ENCODE measurements around the gene MRPS27.

The MRPS27 gene

GRCh38 chr5:72319976-72320752 lies at the start of gene MRPS27, which contains the start of gene PTCD2:
TSS of gene MRPS27 (minus strand) at chr5:72320240. CDS start at chr5:72320221, 19 bp downstream.
TSS of gene PTCD2 (plus strand) at chr5:72320373. CDS start at chr5:72320383, 10 bp downstream.
- H3K4me3 Mint-ChIP-seq, result peak within 1 kb of the TSS; percentile 98
- peak; percentile 99 for ATAC-seq (ENCODE audit: low read depth)
- H3K27ac Mint-ChIP-seq, result peak within 1 kb of the TSS; percentile 95
- H3K9me3 Mint-ChIP-seq, result no peaks in the 10 kb centered on the region
- H3K27me3 Mint-ChIP-seq, result no peaks in the 10 kb centered on the region
- H3K36me3 Mint-ChIP-seq, result peaks cover 9% of the 10 kb centered on the region
- peaks cover 15% of the 10 kb centered on the region for H3K4me1 Mint-ChIP-seq
- DNase-seq (ENCODE audit: low spot score in 2 of 2), result peak; percentile 82 to 92

- Mint-ChIP-seq H3K27me3 (no peaks in the 10 kb centered on the region), H3K36me3 (peaks cover 4% of the 10 kb centered on the region), H3K4me1 (peaks cover 6% of the 10 kb centered on the region), H3K27ac (no peak overlapping the region), H3K9me3 (no peaks in the 10 kb centered on the region), H3K4me3 (no peak overlapping the region)
- DNase-seq (ENCODE audit: low spot score in 2 of 2) (no peak), ATAC-seq (ENCODE audit: low read depth) (no peak)
These were observed 49.7 kb upstream of the MRPS27 start for GRCh38 chr5:72369711-72370110.

GRCh38 chr5:72369301-72369700 lies 49.3 kb upstream of the MRPS27 start:
- no peak for ATAC-seq (ENCODE audit: low read depth)
- H3K27ac Mint-ChIP-seq, result no peak overlapping the region
- peaks cover 6% of the 10 kb centered on the region for H3K4me1 Mint-ChIP-seq
- no peak overlapping the region for H3K4me3 Mint-ChIP-seq
- peaks cover 4% of the 10 kb centered on the region for H3K36me3 Mint-ChIP-seq
- DNase-seq (ENCODE audit: low spot score in 2 of 2), result no peak
- H3K27me3 Mint-ChIP-seq, result no peaks in the 10 kb centered on the region
- no peaks in the 10 kb centered on the region for H3K9me3 Mint-ChIP-seq

GRCh38 chr5:72368271-72368670 lies 48.2 kb upstream of the MRPS27 start:
- Mint-ChIP-seq H3K9me3 (no peaks in the 10 kb centered on the region), H3K4me1 (peaks cover 6% of the 10 kb centered on the region), H3K27me3 (no peaks in the 10 kb centered on the region), H3K27ac (no peak overlapping the region), H3K36me3 (peaks cover 4% of the 10 kb centered on the region), H3K4me3 (no peak overlapping the region)
- ATAC-seq (ENCODE audit: low read depth), result no peak
- no peak for DNase-seq (ENCODE audit: low spot score in 2 of 2)

- peaks cover 2% of the 10 kb centered on the region for H3K9me3 Mint-ChIP-seq
- H3K36me3 Mint-ChIP-seq, result peaks cover 15% of the 10 kb centered on the region
- H3K4me1 Mint-ChIP-seq, result peaks cover 2% of the 10 kb centered on the region
- no peak overlapping the region for H3K27ac Mint-ChIP-seq
- DNase-seq (ENCODE audit: low spot score in 2 of 2) (peak; percentile 26 to 37), ATAC-seq (ENCODE audit: low read depth) (peak; percentile 88)
- no peak overlapping the region for H3K4me3 Mint-ChIP-seq
- no peaks in the 10 kb centered on the region for H3K27me3 Mint-ChIP-seq
These were observed 46.4 kb upstream of the MRPS27 start for GRCh38 chr5:72366324-72366976.

- DNase-seq (ENCODE audit: low spot score in 2 of 2), result no peak
- no peak for ATAC-seq (ENCODE audit: low read depth)
- Mint-ChIP-seq H3K27ac (no peak overlapping the region), H3K4me1 (peaks cover 2% of the 10 kb centered on the region), H3K27me3 (no peaks in the 10 kb centered on the region), H3K4me3 (no peak overlapping the region), H3K9me3 (peaks cover 2% of the 10 kb centered on the region), H3K36me3 (peaks cover 21% of the 10 kb centered on the region)
These were observed 44.9 kb upstream of the MRPS27 start for GRCh38 chr5:72364951-72365350.

- H3K9me3 Mint-ChIP-seq, result peaks cover 2% of the 10 kb centered on the region
- no peak for DNase-seq (ENCODE audit: low spot score in 2 of 2)
These were observed 44.1 kb upstream of the MRPS27 start for GRCh38 chr5:72364171-72364570.

GRCh38 chr5:72363166-72363802 lies 43.2 kb upstream of the MRPS27 start:
- Mint-ChIP-seq H3K27me3 (no peaks in the 10 kb centered on the region), H3K4me3 (no peak overlapping the region), H3K9me3 (peaks cover 2% of the 10 kb centered on the region), H3K4me1 (no peaks in the 10 kb centered on the region), H3K36me3 (peaks cover 33% of the 10 kb centered on the region), H3K27ac (no peak overlapping the region)
- DNase-seq (ENCODE audit: low spot score in 2 of 2) (no peak), ATAC-seq (ENCODE audit: low read depth) (no peak)

More at GRCh38 chr5:72364171-72364570, 44.1 kb upstream of the MRPS27 start:
- no peaks in the 10 kb centered on the region for H3K4me1 Mint-ChIP-seq
- H3K27ac Mint-ChIP-seq, result no peak overlapping the region
- H3K4me3 Mint-ChIP-seq, result no peak overlapping the region
- peaks cover 28% of the 10 kb centered on the region for H3K36me3 Mint-ChIP-seq
- no peaks in the 10 kb centered on the region for H3K27me3 Mint-ChIP-seq
- ATAC-seq (ENCODE audit: low read depth), result no peak

GRCh38 chr5:72359886-72360285 lies 39.8 kb upstream of the MRPS27 start:
- H3K27me3 Mint-ChIP-seq, result no peaks in the 10 kb centered on the region
- H3K4me3 Mint-ChIP-seq, result no peak overlapping the region
- DNase-seq (ENCODE audit: low spot score in 2 of 2) (no peak), ATAC-seq (ENCODE audit: low read depth) (no peak)
- H3K4me1 Mint-ChIP-seq, result no peaks in the 10 kb centered on the region
- H3K27ac Mint-ChIP-seq, result no peak overlapping the region
- peaks cover 2% of the 10 kb centered on the region for H3K9me3 Mint-ChIP-seq
- peaks cover 36% of the 10 kb centered on the region for H3K36me3 Mint-ChIP-seq

GRCh38 chr5:72358925-72359324 lies 38.9 kb upstream of the MRPS27 start:
- H3K4me3 Mint-ChIP-seq, result no peak overlapping the region
- peaks cover 36% of the 10 kb centered on the region for H3K36me3 Mint-ChIP-seq
- DNase-seq (ENCODE audit: low spot score in 2 of 2) (no peak), ATAC-seq (ENCODE audit: low read depth) (no peak)
- H3K27me3 Mint-ChIP-seq, result no peaks in the 10 kb centered on the region
- peaks cover 2% of the 10 kb centered on the region for H3K9me3 Mint-ChIP-seq
- no peaks in the 10 kb centered on the region for H3K4me1 Mint-ChIP-seq
- H3K27ac Mint-ChIP-seq, result no peak overlapping the region

GRCh38 chr5:72356361-72356760 lies 36.3 kb upstream of the MRPS27 start:
- Mint-ChIP-seq H3K4me3 (no peak overlapping the region), H3K36me3 (peaks cover 31% of the 10 kb centered on the region), H3K9me3 (no peaks in the 10 kb centered on the region), H3K27ac (no peak overlapping the region), H3K4me1 (no peaks in the 10 kb centered on the region), H3K27me3 (no peaks in the 10 kb centered on the region)
- no peak for ATAC-seq (ENCODE audit: low read depth)
- no peak for DNase-seq (ENCODE audit: low spot score in 2 of 2)

- ATAC-seq (ENCODE audit: low read depth) (no peak), DNase-seq (ENCODE audit: low spot score in 2 of 2) (no peak)
- Mint-ChIP-seq H3K27me3 (no peaks in the 10 kb centered on the region), H3K27ac (no peak overlapping the region), H3K4me1 (no peaks in the 10 kb centered on the region), H3K36me3 (peaks cover 26% of the 10 kb centered on the region), H3K9me3 (no peaks in the 10 kb centered on the region), H3K4me3 (no peak overlapping the region)
These were observed 35.8 kb upstream of the MRPS27 start for GRCh38 chr5:72355706-72356299.

GRCh38 chr5:72353046-72353445 lies 33.0 kb upstream of the MRPS27 start:
- Mint-ChIP-seq H3K27ac (no peak overlapping the region), H3K27me3 (no peaks in the 10 kb centered on the region), H3K9me3 (no peaks in the 10 kb centered on the region), H3K4me1 (peaks cover 4% of the 10 kb centered on the region), H3K36me3 (peaks cover 12% of the 10 kb centered on the region), H3K4me3 (no peak overlapping the region)
- no peak for DNase-seq (ENCODE audit: low spot score in 2 of 2)
- ATAC-seq (ENCODE audit: low read depth), result no peak

- H3K36me3 Mint-ChIP-seq, result peaks cover 12% of the 10 kb centered on the region
- H3K4me1 Mint-ChIP-seq, result peaks cover 4% of the 10 kb centered on the region
- H3K27ac Mint-ChIP-seq, result no peak overlapping the region
These were observed 32.6 kb upstream of the MRPS27 start for GRCh38 chr5:72352616-72353015.

More at GRCh38 chr5:72352616-72353015, 32.6 kb upstream of the MRPS27 start:
- H3K9me3 Mint-ChIP-seq, result no peaks in the 10 kb centered on the region
- ATAC-seq (ENCODE audit: low read depth) (no peak), DNase-seq (ENCODE audit: low spot score in 2 of 2) (no peak)
- H3K27me3 Mint-ChIP-seq, result no peaks in the 10 kb centered on the region
- H3K4me3 Mint-ChIP-seq, result no peak overlapping the region

All from memory B cell (primary cell).